Activated CD8-positive, alpha-beta T cell treated with anti-CD3 and anti-CD28 coated beads for 36 hours (primary cell): ENCODE measurements around the gene B4GALNT3. TPM values are rescaled to one million over a fixed set of nuclear protein-coding genes. Genes with fewer than 3 reads are reported as not detected.

ENCODE experiments used
- ATAC-seq: fragments of 200-7000 bp; cut with Tn5 transposase; one replicate; pipeline ENCODE4 v1.10.0; 2021; ENCODE audit warnings: mild to moderate bottlenecking, moderate library complexity
- CTCF ChIA-PET: fragments of 350-600 bp; sonication (Branson Sonifier 250); formaldehyde crosslinking; loops from one replicate; lab custom pipeline; 2021; ENCODE audit warnings: antibody characterized with exemption; lab: Charles Lee
- POLR2A ChIA-PET: fragments of 350-600 bp; sonication (Branson Sonifier 250); formaldehyde crosslinking; loops from one replicate; lab custom pipeline; 2021; ENCODE audit warnings: antibody characterized with exemption; lab: Charles Lee
- DNase-seq: peaks from one replicate; pipeline ENCODE4 v3.0.0-alpha.2; 2020
- H3K27ac Mint-ChIP-seq: one replicate; pipeline ENCODE4 v1.8.0; 2021; ENCODE audit warnings: mild to moderate bottlenecking, mixed read lengths
- H3K27me3 Mint-ChIP-seq: one replicate; pipeline ENCODE4 v1.8.0; 2021; ENCODE audit warnings: mixed read lengths
- H3K36me3 Mint-ChIP-seq: one replicate; pipeline ENCODE4 v1.8.0; 2021; ENCODE audit warnings: low read depth, mixed read lengths
- H3K4me1 Mint-ChIP-seq: one replicate; pipeline ENCODE4 v1.8.0; 2021; ENCODE audit warnings: low read depth, mixed read lengths
- H3K4me3 Mint-ChIP-seq: one replicate; pipeline ENCODE4 v1.8.0; 2021; ENCODE audit warnings: mild to moderate bottlenecking, moderate library complexity, mixed read lengths
- H3K9me3 Mint-ChIP-seq: one replicate; pipeline ENCODE4 v1.8.0; 2021; ENCODE audit warnings: mixed read lengths
- CTCF ChIP-seq: fragments of 200-600 bp; IDR thresholded peaks from one replicate; pipeline ENCODE4 v1.8.0; 2022; ENCODE audit warnings: antibody characterized with exemption, mild to moderate bottlenecking
- intact Hi-C: fragments of 100-400 bp; cut with micrococcal nuclease; formaldehyde crosslinking; loops from one replicate; pipeline ENCODE4 v1.10.0; 2022
- total RNA-seq, 2 experiments: library from RNA; stranded (reverse); gene quantifications; one replicate each; pipeline ENCODE4 v1.2.3, GENCODE V29; 2021

B4GALNT3 gene
- total RNA-seq, 2 experiments from 2014 or later = 2.8 to 3.4 TPM

- H3K27ac Mint-ChIP-seq = no peak overlapping the region
- no peak for TF ChIP-seq CTCF
- no peaks in the 10 kb centered on the region for H3K27me3 Mint-ChIP-seq
- no peaks in the 10 kb centered on the region for H3K4me1 Mint-ChIP-seq
- ATAC-seq (no peak), DNase-seq (no peak)
- CTCF ChIA-PET = no interaction called here
- POLR2A ChIA-PET = no interaction called here
- H3K36me3 Mint-ChIP-seq = no peaks in the 10 kb centered on the region
- intact Hi-C loops = no loop called here
- H3K9me3 Mint-ChIP-seq = no peaks in the 10 kb centered on the region
- H3K4me3 Mint-ChIP-seq = no peak overlapping the region
Observed at GRCh38 chr12:588646-589045, 128.9 kb downstream of the B4GALNT3 start.

- no peak for TF ChIP-seq CTCF
- H3K4me3 Mint-ChIP-seq = no peak overlapping the region
- ChIA-PET POLR2A (no interaction called here), CTCF (no interaction called here)
- H3K9me3 Mint-ChIP-seq = no peaks in the 10 kb centered on the region
- DNase-seq (no peak), ATAC-seq (no peak)
- intact Hi-C loops = no loop called here
- no peak overlapping the region for H3K27ac Mint-ChIP-seq
- H3K36me3 Mint-ChIP-seq = no peaks in the 10 kb centered on the region
- H3K4me1 Mint-ChIP-seq = no peaks in the 10 kb centered on the region
- no peaks in the 10 kb centered on the region for H3K27me3 Mint-ChIP-seq
Observed at GRCh38 chr12:590206-590750, 130.5 kb downstream of the B4GALNT3 start.

GRCh38 chr12:591167-592023 lies 131.7 kb downstream of the B4GALNT3 start:
- Mint-ChIP-seq H3K9me3 (no peaks in the 10 kb centered on the region), H3K27ac (no peak overlapping the region), H3K4me3 (no peak overlapping the region), H3K27me3 (no peaks in the 10 kb centered on the region), H3K4me1 (no peaks in the 10 kb centered on the region), H3K36me3 (no peaks in the 10 kb centered on the region)
- DNase-seq = no peak
- POLR2A ChIA-PET = no interaction called here
- TF ChIP-seq CTCF = no peak
- ATAC-seq = peak; percentile 73
- CTCF ChIA-PET = interaction anchor here (0.9 to 1.5 kb wide), 5 partner anchors 9 to 527 kb away, joined by 3 to 5 read pairs (median 3); no protein-coding TSS in a partner anchor
- intact Hi-C loops = no loop called here

GRCh38 chr12:592024-592505 lies 132.3 kb downstream of the B4GALNT3 start:
- Mint-ChIP-seq H3K36me3 (no peaks in the 10 kb centered on the region), H3K4me3 (no peak overlapping the region), H3K27ac (no peak overlapping the region), H3K4me1 (no peaks in the 10 kb centered on the region), H3K27me3 (no peaks in the 10 kb centered on the region), H3K9me3 (no peaks in the 10 kb centered on the region)
- ATAC-seq (no peak), DNase-seq (no peak)
- CTCF ChIA-PET = interaction anchor here (0.9 to 1.5 kb wide), 5 partner anchors 8 to 526 kb away, joined by 3 to 5 read pairs (median 3); no protein-coding TSS in a partner anchor
- intact Hi-C loops = no loop called here
- TF ChIP-seq CTCF = no peak
- POLR2A ChIA-PET = no interaction called here
